LoVo (cell line): ENCODE measurements around the gene FAM234B.
A peak's percentile ranks its signal among the peaks of the same experiment; 100 is the strongest.
"Not testable (repeated sequence)": the region's sequence is repeated elsewhere in the genome, so short reads cannot be mapped to it uniquely, and the experiment has no call there.

Source experiments
- DNase-seq: peaks from one replicate; pipeline ENCODE4 v3.0.0-alpha.2; 2016; ENCODE audit warnings: low spot score

FAM234B gene

DNA sequence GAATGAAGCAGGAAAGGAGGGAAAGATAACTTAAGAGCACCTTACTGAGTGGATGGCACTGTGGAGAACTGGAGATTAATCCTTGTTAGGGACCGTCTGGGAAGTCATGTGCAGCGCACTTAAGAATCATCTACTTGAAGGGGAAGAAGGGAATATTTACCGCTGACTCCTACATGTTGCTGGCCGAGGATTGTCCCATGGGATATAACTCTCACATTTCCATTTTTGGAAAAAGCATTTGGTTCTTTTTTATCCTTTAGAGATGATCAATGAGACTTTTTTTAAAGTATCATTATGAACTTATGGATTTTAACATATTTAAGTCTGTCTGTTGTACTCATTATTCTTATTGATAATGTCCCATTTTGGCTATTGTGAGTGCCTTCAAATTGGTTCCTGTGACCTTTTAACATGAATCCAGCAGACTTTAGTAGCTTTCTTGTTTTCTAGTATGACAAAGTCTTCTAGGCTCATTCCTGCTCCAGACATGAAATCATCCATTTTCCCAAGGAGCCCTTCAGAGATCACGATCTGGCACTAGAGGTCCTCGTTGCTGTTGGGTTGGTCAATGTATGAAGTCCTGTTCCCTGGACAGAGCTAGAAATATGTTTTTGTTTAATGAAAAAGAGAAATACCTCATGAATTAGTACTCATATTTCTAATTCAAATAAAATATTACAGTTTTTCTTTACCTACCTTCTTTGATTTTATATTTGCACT is 20.2 kb upstream of the FAM234B start:
- peak; percentile 22 for DNase-seq

DNA sequence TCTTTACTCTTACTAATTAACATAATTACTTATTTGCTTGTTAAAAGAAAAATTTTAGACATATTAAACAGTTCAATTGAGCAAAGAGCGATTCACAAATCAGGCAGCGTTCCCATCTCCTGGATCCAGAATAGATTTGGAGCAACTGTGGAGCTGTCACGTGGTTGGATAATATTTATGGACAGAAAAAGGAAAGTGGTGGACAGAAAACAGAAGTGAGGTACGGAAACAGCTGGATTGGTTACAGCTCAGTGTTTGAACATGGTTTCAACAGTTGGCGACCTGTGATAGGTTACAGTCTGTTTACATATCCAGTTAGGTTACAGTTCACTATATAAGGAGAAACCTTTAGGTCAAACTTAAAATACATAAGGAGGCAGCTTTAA is 19.7 kb upstream of the FAM234B start:
- no peak for DNase-seq

DNA sequence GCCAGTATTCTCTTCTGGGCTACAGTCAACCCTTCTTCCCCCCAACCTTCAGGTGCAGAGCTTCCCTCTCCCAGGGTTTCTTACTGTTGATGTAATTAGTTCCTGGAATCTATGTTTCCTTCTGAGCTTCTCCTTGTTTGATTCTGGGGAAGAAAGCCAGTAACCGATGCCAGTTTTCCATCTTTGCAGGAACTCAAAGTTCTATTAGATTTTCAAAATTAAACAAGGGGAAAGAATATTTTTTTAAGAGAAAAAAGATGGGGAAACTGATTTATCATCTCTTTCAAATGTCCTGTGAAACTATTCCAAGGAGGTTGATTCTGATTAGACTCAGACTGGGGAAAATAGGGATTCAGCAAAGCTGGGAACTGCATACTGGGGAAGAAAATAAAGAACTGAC is 17.9 kb upstream of the FAM234B start:
- no peak for DNase-seq

DNA sequence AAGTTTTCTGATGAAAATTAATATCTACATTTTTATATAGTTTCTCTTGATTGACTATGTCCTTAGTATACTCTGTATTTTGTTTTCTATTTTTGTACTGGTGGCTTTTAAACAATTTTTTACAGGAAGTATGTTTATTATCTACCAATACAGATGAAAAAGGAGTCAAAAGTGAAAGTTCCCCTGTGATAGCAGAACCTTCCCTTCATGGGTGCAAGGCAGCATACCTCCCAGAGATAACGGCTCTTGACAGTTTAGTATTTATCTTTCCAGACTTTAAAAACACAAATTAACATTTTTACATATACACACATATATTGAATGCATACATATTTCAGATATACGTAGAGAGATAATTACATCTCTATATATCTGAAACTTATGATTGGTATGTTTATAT is 17.1 kb upstream of the FAM234B start:
- no peak for DNase-seq

DNA sequence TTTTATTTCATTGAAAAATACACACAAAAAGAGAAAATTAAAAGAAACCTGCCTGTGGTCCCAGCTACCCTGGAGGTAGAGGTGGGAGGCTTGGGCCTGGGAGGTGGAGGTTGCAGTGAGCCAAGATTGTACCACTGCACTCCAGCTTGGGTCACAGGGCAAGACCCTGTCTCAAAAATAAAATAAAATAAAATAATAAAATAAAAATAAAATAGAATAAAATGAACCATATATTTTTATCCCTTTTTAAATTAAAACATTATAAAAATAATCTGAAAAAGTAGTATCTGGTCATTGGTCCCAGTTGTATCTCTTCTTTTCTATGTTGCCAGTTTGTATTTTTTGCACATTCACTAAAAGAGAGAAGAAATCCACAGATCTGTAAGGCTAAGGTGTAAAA is 16.7 kb upstream of the FAM234B start:
- DNase-seq, result no peak

DNA sequence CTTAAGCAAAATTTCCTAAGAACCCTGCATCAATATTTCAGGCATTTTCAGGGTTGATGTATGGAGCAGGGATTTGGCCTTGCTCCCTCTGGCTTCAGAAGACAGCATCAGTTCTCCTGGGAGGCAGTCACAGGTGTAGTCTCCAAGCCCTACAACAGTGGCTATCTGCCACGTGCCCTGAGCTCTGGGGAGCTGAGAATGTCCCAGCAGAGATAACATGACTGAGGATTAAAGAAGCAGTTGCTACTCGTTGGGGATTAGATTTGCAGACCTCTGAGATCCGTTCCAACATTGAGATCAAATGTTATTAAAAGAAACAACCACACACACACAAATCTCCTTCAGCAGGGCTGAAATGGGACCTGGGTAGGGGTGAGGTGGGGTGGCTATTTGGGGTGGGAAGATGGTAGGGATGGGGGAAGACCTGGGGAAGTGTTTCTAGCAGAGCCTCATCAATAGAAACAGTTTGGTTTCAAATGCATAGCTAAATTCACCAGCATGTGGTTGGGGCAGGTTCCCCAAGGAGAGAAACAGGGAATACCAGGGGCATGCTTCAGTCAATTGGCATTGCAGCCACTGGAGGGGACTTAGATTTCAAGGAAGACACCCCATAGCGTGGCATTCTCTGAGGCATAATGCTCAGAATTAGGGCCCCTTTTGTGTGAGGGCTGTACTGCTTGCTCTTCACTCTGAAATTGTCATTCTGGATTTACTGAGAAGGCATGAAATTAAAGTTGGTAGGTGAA is 15.2 kb upstream of the FAM234B start:
- no peak for DNase-seq

DNA sequence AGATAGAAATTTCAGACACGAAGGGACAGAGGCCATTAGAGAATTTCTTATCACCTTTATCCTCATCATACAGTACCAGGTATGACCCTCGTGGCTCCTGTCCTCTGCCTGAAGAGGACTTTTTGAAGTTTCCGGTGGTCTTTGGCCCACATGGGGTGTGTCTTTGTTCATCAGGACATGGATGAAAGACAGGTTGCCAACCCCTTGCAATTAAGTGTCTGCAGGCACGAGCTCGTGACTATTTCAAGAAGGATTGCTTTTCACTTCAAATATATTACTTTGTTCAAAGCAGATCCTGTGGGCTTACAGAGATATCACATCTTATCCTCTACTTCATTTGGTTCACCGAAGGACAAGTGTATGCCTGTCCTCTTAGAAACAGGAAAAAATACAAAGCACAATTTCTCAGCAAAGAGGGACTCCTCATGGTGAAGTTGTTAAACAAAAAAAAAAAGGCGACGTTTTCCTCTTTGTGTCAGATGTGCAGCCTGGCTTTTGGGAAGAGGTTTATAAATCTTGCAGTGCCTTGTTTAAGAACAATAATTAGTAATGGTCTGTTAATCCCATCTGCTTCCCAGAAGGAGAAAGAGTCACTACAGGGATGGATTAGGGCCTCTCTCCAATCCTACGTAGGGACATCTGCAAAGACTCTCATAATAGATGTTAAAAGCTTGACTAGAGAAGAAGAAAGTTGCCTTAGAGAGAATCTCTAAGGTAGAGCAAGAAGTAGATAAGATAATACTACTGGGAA is 13.5 kb upstream of the FAM234B start:
- no peak for DNase-seq

DNA sequence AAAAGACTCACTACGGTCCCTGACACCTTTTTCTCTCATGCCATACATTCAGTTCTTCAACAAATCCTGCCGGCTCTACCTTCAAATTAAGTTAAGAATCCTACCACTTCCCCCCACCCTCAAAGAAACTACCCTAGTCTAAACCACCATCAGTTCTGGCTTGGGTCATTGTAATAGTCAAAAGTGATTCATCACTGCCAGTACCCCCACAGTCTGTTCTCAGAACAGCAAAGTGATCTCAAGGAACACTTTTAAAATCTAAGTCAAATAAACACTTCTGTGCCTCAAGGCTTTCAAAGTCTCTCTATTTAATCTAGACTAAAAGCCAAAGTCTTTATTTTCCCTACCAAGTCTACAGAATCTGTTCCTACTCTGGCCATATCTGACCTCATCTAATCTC is 12.0 kb upstream of the FAM234B start:
- DNase-seq, result no peak

DNA sequence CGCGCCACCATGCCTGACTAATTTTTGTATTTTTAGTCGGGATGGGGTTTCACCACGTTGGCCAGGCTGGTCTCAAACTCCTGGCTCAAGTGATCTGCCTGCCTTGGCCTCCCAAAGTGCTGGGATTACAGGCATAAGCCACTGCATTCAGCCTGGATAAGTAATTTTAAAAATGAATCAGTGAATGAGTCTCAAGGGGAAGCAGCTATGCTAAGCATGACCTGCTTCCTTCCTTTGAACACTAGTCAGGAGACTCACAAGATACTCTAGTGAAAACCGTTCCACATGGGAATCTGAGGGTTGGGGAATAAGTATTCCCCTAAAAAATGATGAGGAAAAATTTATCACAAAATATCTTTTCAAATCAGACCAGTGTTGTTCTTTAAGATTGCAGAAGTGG is 10.7 kb upstream of the FAM234B start:
- no peak for DNase-seq

DNA sequence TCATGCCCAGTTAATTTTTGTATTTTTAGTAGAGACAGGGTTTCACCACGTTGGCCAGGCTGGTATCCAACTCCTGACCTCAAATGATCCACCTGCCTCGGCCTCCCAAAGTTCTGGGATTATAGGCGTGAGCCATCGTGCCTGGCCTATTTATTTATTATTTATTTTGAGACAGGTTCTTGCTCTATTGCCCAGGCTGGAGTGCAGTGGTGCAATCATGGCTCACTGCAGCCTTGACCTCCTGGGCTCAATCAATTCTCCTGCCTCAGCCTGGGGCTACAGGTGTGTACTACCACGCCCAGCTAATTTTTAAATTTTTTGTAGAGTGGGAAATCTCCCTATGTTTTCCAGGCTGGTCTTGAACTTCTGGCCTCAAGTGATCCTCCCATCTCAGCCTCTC is 8.8 kb upstream of the FAM234B start:
- DNase-seq, result not testable (repeated sequence)

DNA sequence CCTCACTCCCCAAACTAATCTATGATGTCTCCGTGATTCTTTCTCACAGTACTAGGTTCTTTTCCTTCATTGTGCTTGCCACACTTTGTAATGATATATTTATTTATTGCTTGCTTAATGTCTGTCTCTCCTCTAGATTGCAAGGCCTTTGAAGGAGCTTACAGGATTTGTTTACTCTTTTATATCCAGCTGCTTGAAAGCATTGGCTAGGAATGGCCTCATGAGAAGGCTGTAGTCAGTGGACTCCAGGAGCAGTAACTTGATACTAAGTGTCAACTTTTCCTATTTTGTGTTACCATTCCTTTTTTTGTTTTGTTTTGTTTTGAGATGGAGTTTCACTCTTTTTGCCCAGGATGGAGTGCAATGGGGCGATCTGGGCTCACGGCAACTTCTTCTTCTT is 7.3 kb upstream of the FAM234B start:
- no peak for DNase-seq

DNA sequence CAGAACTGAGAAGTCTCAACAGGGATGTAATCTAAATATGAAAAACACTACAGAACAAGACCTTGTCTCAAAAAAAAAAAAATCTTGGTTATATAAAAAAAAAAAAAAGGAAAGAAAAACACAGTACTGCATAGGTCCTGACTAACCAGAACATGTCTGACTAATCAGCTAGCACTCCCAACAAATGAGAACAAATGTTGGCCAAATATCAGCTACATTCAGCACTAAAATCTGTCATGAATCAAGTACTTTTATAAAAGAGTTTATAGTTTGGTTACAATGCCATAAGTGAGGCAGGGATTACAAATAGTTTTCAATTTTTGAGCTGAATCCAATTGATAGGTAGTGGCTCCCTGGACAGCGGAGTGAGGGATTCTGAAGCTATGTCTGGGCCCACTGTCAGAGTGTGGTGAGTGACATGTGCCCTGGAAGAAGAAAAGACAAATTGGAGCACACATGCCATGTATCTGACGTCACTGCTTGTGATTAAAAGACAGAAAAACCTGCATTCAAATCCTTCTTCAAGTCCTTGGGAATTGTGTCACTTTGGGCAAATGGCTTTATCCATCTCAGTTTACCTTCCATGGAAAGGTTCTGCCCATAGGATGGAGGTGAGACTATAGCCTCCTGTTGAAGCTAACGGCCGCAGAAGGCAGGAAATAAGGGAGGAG is 5.6 kb upstream of the FAM234B start:
- DNase-seq, result no peak

DNA sequence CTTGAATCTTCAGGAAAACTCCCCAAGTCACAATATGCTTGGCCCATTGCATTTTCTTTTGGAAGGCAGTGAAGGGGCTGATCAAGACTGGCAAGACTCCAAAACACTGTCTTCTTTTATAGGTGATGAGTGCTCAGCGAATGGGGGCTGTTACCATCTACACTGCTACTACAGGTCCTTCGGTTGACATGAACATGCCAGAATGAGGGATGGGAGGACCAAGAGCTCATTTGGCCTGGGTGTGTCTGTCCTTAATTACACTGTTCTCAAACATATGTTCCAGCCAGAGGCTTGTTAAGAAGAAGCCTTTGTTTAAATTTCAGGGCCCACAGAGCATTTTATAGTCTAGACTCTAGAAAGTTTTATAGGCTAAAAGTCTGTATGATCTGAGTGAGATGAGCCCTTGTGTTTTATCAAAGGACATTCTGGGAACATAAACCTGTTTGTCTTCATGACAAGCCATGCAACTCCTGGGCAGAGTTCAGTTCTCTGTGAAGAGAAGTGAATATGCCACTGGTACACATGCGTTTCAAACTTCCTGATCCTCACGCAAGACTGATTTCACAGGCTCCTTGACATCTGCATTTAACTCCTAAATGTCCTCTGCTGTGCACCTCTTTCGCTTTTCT is 4.7 kb upstream of the FAM234B start:
- DNase-seq, result no peak

DNA sequence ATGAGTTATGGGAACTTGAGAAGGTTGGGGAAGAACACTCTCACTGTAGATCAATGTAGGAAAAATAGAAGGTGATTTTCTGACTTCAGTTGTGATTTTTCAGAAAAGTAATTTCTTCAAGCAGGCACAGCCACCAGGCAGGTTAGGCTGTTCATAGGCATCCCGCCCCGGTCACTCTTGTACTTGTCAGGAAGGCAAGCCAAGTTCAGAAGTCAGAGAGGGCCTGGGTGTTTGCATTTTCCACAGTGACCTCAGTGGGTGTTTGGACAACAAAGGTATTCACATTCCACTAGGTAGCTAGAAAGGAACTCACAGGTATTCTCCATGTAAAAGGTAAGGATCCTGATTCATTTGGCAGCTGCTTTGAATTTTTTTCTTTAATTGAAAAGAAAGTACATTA is 3.0 kb upstream of the FAM234B start:
- DNase-seq, result no peak

DNA sequence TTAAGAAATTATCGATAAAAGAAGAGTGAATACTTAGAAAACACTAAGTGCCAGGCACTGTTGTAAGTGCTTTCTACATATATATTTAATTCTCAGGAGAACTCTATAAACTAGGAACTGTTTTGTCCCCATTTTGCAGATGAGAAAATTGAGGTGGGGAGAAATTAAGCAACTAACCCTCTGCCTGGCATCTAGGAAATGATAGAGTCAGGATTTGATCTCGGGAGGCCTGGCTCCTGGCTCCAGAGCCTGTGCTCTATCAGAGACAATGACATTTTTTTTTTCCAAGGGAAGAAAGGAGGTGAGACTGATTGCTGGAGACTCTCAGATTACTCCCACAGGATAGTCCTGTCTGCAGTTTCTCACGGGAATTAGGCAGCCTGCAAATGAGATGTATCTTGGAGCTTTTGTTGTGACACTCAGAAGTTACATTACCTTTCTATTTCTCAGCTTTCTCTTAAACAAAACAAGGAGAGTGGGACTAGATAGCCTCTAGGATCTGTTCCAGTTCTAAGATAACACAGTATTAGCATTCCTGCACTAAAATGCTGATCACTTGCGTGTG is 1.4 kb upstream of the FAM234B start:
- DNase-seq, result no peak

DNA sequence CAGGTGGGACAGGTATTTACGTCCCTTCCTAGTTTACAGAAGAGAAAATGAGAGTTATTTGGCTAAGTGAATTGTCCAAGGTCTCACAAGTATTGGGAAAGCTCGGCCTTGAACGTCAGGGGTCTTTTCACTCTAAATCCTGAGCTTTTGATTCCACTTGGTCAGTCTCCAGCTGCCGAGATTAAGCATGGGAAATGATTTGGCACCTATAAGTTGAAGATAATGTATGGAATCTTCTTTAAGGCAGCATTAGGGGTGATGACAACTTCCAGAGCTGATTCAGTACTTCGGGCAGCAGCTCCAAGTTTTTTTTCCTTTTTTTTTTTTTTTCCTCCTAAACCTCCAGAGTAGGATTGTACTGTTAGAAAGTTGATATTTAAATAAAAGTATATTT is 722 bp downstream of the FAM234B start:
- DNase-seq, result no peak

DNA sequence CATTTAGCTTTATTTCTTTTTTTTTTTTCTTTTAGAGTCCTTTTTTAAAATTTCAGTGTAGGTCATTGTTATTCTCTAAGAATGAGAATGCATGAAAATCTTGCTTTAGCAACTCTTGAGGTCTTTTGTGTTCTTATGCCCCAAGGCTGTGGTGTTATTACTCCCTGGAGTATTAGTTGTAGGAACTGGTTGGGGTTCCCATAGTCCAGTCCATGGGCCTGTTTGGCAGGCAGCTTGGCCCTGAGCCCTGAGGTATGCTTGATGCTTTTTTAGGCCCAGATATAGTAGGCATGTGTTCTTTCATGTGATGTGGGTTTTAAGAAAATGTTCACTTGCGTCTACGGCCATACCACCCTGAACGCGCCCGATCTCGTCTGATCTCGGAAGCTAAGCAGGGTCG is 1.6 kb downstream of the FAM234B start:
- DNase-seq, result no peak

DNA sequence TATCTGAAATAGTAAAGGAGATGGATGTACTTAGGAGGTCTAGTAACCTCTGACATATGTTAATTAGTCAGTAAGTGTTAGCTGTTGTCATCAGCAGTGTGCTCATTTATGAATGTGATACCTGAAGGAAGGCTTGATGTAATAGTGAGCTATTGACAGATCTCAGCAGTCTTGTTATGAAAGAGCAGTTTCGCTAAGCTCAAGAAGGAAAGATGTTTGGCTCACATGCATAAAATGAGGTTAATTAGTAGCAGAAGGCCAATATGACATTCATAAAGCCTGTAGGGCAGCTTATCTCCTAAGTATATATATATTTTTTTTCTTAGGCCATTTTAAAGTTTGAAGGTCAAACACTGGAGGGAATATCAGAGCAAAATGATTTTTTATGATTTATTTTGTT is 2.8 kb downstream of the FAM234B start:
- peak; percentile 14 for DNase-seq

DNA sequence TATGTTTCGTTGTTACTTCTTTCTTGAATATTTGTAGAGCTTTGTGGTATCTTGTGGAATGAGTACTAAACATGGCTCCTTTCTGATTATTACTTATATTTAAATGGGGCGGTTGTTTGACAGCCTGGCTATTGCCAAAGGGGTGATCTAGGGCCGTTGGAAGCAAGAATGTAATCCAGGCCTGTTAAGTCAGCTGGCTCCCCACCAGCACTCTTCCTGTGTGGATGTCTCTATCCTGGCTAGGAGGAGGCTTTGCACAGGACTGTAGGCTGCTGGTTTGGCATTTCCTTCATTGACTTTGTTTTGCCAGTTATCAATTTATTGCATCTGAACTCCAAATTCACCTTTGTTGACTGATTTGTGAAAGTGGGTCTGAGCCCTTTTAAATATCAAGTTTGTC is 5.6 kb downstream of the FAM234B start:
- DNase-seq, result no peak

DNA sequence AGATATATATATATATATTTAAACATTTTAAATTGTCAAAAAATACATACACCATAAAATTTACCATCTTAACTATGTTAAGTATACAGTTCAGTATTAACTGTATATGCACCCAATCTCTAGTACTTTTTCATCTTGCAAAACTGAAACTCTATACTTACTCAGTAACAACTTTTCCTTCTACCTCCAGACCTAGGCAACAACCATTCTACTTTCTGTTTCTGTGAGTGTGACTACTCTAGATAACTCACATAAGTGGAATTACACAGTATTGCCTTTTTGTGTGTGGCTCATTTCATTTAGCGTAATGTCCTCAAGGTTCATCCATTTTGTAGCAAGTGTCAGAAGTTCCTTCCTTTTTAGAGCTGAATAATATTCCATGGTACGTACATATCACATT is 8.2 kb downstream of the FAM234B start:
- DNase-seq, result no peak

DNA sequence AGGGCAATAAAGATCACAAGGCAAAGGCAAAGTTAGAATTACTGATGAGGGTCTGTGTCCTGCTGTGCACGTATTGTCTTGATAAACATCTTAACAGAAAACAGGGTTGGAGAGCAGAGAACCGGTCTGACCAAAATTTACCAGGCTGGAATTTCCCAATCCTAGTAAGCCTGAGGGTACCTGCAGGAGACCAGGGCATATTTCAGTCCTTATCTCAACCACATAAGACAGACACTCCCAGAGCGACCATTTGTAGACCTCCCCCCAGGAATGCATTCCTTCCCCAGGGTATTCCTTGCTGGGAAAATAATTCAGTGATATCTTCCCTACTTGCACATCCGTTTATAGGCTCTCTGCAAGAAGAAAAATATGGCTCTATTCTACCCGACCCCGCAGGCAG is 9.4 kb downstream of the FAM234B start:
- DNase-seq, result not testable (repeated sequence)

DNA sequence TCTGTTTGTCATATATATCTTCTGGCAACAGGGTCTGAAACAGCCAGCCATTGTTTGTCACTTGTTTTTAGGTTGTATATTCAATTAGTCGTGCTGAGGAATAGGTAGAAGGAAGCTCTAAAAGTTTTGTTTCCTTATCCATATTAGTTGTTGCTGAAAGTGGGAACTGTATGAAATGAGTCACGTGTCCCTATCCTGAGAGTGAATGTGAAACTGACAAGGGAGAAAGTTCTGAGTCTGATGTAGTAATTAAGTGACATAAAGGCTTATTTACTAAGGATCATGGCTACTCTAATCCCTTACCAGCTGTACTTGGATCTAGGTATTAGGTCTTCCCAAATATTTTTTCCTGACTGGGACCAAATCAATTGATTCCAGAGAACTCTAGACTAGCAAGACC is 16.4 kb downstream of the FAM234B start:
- DNase-seq, result no peak
